Inflammatory macrophage treated with lipopolysaccharide for 4 hours (primary cell): ENCODE data around the gene PTPRQ.

Experiments used
- DNase-seq: peaks from one replicate; pipeline ENCODE4 v3.0.0-alpha.2; 2020

PTPRQ gene

GRCh38 chr12:80559766-80560165 lies 115.7 kb downstream of the PTPRQ start:
- no peak for DNase-seq

GRCh38 chr12:80565271-80565670 lies 121.2 kb downstream of the PTPRQ start:
- DNase-seq, result no peak

GRCh38 chr12:80567401-80567800 lies 123.4 kb downstream of the PTPRQ start:
- DNase-seq, result peak; percentile 62

- no peak for DNase-seq
These were observed 132.8 kb downstream of the PTPRQ start for GRCh38 chr12:80576641-80577418.

GRCh38 chr12:80580254-80580653 lies 136.2 kb downstream of the PTPRQ start:
- no peak for DNase-seq

GRCh38 chr12:80581783-80582182 lies 137.7 kb downstream of the PTPRQ start:
- DNase-seq, result no peak

- DNase-seq, result no peak
These were observed 138.4 kb downstream of the PTPRQ start for GRCh38 chr12:80582431-80582830.

GRCh38 chr12:80589077-80589476 lies 145.0 kb downstream of the PTPRQ start:
- no peak for DNase-seq

- no peak for DNase-seq
These were observed 146.1 kb downstream of the PTPRQ start for GRCh38 chr12:80590085-80590484.

- no peak for DNase-seq
These were observed 149.7 kb downstream of the PTPRQ start for GRCh38 chr12:80593766-80594165.

GRCh38 chr12:80596509-80596908 lies 152.5 kb downstream of the PTPRQ start:
- DNase-seq, result no peak

GRCh38 chr12:80598004-80598606 lies 154.1 kb downstream of the PTPRQ start:
- no peak for DNase-seq

- DNase-seq, result no peak
These were observed 158.4 kb downstream of the PTPRQ start for GRCh38 chr12:80602455-80602854.

- no peak for DNase-seq
These were observed 163.5 kb downstream of the PTPRQ start for GRCh38 chr12:80607361-80608135.

GRCh38 chr12:80617733-80618132 lies 173.7 kb downstream of the PTPRQ start:
- no peak for DNase-seq

- DNase-seq, result no peak
These were observed 176.2 kb downstream of the PTPRQ start for GRCh38 chr12:80620281-80620680.

- no peak for DNase-seq
These were observed 178.2 kb downstream of the PTPRQ start for GRCh38 chr12:80622271-80622670.

- DNase-seq, result no peak
These were observed 181.0 kb downstream of the PTPRQ start for GRCh38 chr12:80625051-80625450.

GRCh38 chr12:80625901-80626300 lies 181.9 kb downstream of the PTPRQ start:
- DNase-seq, result no peak

- DNase-seq, result no peak
These were observed 183.7 kb downstream of the PTPRQ start for GRCh38 chr12:80627782-80628181.

GRCh38 chr12:80632835-80633234 lies 188.8 kb downstream of the PTPRQ start:
- no peak for DNase-seq

GRCh38 chr12:80634903-80635302 lies 190.9 kb downstream of the PTPRQ start:
- no peak for DNase-seq

- no peak for DNase-seq
These were observed 192.8 kb downstream of the PTPRQ start for GRCh38 chr12:80636832-80637231.

GRCh38 chr12:80641936-80642335 lies 197.9 kb downstream of the PTPRQ start:
- no peak for DNase-seq
